GM12878 (cell line): Measurements from ENCODE around the gene RUVBL2. TPM values are rescaled to one million over a fixed set of nuclear protein-coding genes. Genes with fewer than 3 reads are reported as not detected.

Experiments
- ATAC-seq: fragments of 200-7000 bp; cut with Tn5 transposase; 3 replicates; pipeline ENCODE4 v1.9.1; 2020; ENCODE audit warnings: mild to moderate bottlenecking, moderate library complexity
- BruUV-seq: library from RNA; stranded (reverse); fragments of 400-500 nt; replicated peaks from 2 replicates; lab custom pipeline; 2021; lab: Mats Ljungman, UMichigan
- CTCF ChIA-PET: fragments of 300-600 bp; sonication (Branson Sonifier 250); formaldehyde crosslinking; extraction: SDS; loops from one replicate; lab custom pipeline; 2021; ENCODE audit warnings: inconsistent platforms; lab: Yijun Ruan, JAX
- POLR2A ChIA-PET: fragments of 350-600 bp; formaldehyde crosslinking; extraction: SDS; loops from one replicate; lab custom pipeline; 2021; ENCODE audit warnings: inconsistent platforms; lab: Charles Lee
- RAD21 ChIA-PET: fragments of 300-600 bp; sonication (Branson Sonifier 250); formaldehyde crosslinking; loops from one replicate; lab custom pipeline; 2023; ENCODE audit warnings: antibody characterized with exemption; ENCODE audit not compliant: unreplicated experiment; lab: Charles Lee
- SMC1A ChIA-PET: fragments of 300-600 bp; sonication (Branson Sonifier 250); formaldehyde crosslinking; loops from one replicate; lab custom pipeline; 2023; ENCODE audit not compliant: unreplicated experiment, uncharacterized antibody; lab: Charles Lee
- DNase-seq: peaks from one replicate; pipeline ENCODE4 v3.0.0-alpha.2; 2011; ENCODE audit warnings: low read depth, low spot score
- FAIRE-seq: peaks from 3 replicates; lab custom pipeline; 2011; peaks lifted over from hg19 to GRCh38; lab: Jason Lieb, UNC
- H2AFZ ChIP-seq: 2 replicates; pipeline ENCODE4 v1.6.0; 2011; ENCODE audit warnings: low read depth, low read length, control low read depth; ENCODE audit not compliant: control insufficient read depth
- H3K27ac ChIP-seq: 2 replicates; pipeline ENCODE4 v1.5.1; 2011; ENCODE audit warnings: control low read depth; ENCODE audit not compliant: control insufficient read depth, insufficient read depth
- H3K27me3 ChIP-seq, 2 experiments: replicated peaks in 1 of 2; 2 replicates each; pipeline versions ENCODE4 v1.6.0 to v1.6.1; 2011; ENCODE audit warnings: low read length in 1 of 2; ENCODE audit not compliant: control insufficient read depth in 2 of 2, insufficient read depth in 2 of 2
- H3K36me3 ChIP-seq, 2 experiments: 2 replicates each; pipeline ENCODE4 v1.5.1; 2011; ENCODE audit warnings: low read length in 1 of 2; ENCODE audit not compliant: control insufficient read depth in 2 of 2, insufficient read depth in 2 of 2
- H3K4me1 ChIP-seq: 2 replicates; pipeline ENCODE4 v1.6.1; 2011; ENCODE audit warnings: mild to moderate bottlenecking, low read length, moderate library complexity, mixed read lengths; ENCODE audit not compliant: control insufficient read depth, insufficient read depth
- H3K4me2 ChIP-seq: 2 replicates; pipeline ENCODE4 v1.6.0; 2011; ENCODE audit warnings: control low read depth; ENCODE audit not compliant: control insufficient read depth, insufficient read depth
- H3K4me3 ChIP-seq: fragments of 200-600 bp; sonication (generic); 2 replicates; pipeline ENCODE4 v1.5.1; 2016
- H3K79me2 ChIP-seq: 2 replicates; pipeline ENCODE4 v1.6.0; 2011; ENCODE audit warnings: low read length; ENCODE audit not compliant: control insufficient read depth, insufficient read depth
- H3K9ac ChIP-seq: 2 replicates; pipeline ENCODE4 v1.8.0; 2011; ENCODE audit warnings: low read length, control low read depth, mixed read lengths; ENCODE audit not compliant: control insufficient read depth, insufficient read depth
- H3K9me3 ChIP-seq: replicated peaks from 3 replicates; pipeline ENCODE4 v1.5.1; 2011; ENCODE audit warnings: mild to moderate bottlenecking, low read length; ENCODE audit not compliant: control insufficient read depth, insufficient read depth
- H4K20me1 ChIP-seq: 2 replicates; pipeline ENCODE4 v1.6.0; 2011; ENCODE audit not compliant: control insufficient read depth, insufficient read depth
- CEBPB ChIP-seq, 2 experiments: fragments of 150-350 bp in 1 of 2; IDR thresholded peaks; 2 replicates each; pipeline ENCODE4 v1.6.1; 2012 to 2014; ENCODE audit warnings: low read depth in 2 of 2, low read length in 2 of 2, borderline replicate concordance in 1 of 2, inconsistent platforms in 1 of 2
- HDGF ChIP-seq: fragments of 450-650 bp; IDR thresholded peaks from 2 replicates; pipeline ENCODE4 v1.6.1; 2016; ENCODE audit warnings: antibody characterized with exemption
- LARP7 ChIP-seq: fragments of 450-650 bp; IDR thresholded peaks from 2 replicates; pipeline ENCODE4 v1.6.1; 2017; ENCODE audit warnings: mild to moderate bottlenecking
- SP1 ChIP-seq: IDR thresholded peaks from one replicate; pipeline ENCODE4 v1.6.1; 2011; ENCODE audit warnings: low read depth, low read length
- SREBF1 ChIP-seq: IDR thresholded peaks from 2 replicates; pipeline ENCODE4 v1.6.1; 2012; ENCODE audit warnings: mild to moderate bottlenecking, low read length
- ZSCAN29 ChIP-seq: fragments of 450-650 bp; IDR thresholded peaks from 2 replicates; pipeline ENCODE4 v1.6.1; 2017; ENCODE audit warnings: mild to moderate bottlenecking, moderate library complexity
- WGBS: methylation state at CpG from one replicate; pipeline ENCODE4 v1.1.6; 2016; ENCODE audit warnings: low lambda C conversion rate; ENCODE audit not compliant: insufficient replicate concordance, insufficient coverage; ENCODE audit errors: missing lambda C conversion rate; 5-methylcytosine and 5-hydroxymethylcytosine counted together
- in situ Hi-C: fragments of 300-500 bp; cut with MboI; formaldehyde crosslinking; loops from 9 replicates; pipeline ENCODE4 v1.14.3; 2018; ENCODE audit warnings: mixed read lengths
- intact Hi-C: fragments of 100-400 bp; cut with micrococcal nuclease; formaldehyde crosslinking; loops from one replicate; pipeline ENCODE4 v1.14.2; 2022; ENCODE audit not compliant: unreplicated experiment
- polyA plus RNA-seq, 11 experiments: library from polyadenylated mRNA; depleted of rRNA in 4 of 11; unstranded in 6 of 11; stranded (reverse) in 5 of 11; fragments of >200 nt; fragmentation: Nextera tagmentation in 4 of 11; fragmentation: Illumina TruSeq in 1 of 11; extraction: Ambion mirVana in 4 of 11; extraction: Trizol in 1 of 11; gene quantifications; 1 replicate in 1 of 11; 2 replicates in 10 of 11; pipeline versions ENCODE4 v1.2.1 to v1.2.3, GENCODE V29; 2011 to 2016; ENCODE audit warnings: inconsistent platforms in 2 of 11, missing spikeins in 2 of 11, low read depth in 1 of 11
- total RNA-seq, 4 experiments: library from RNA; depleted of rRNA in 3 of 4; stranded (reverse); fragments of >200 nt in 3 of 4; fragmentation: Illumina TruSeq in 1 of 4; extraction: Trizol in 1 of 4; gene quantifications; 2 replicates each; pipeline versions ENCODE4 v1.2.1 to v1.2.3, GENCODE V29; 2013 to 2021
- TF ChIP-seq, protein P1 (sequence below): IDR thresholded peaks from 2 replicates; pipeline ENCODE4 v1.6.1; 2011; ENCODE audit warnings: mild to moderate bottlenecking, low read depth, low read length, moderate library complexity; ENCODE audit not compliant: insufficient replicate concordance
- TF ChIP-seq, protein P2 (sequence below): fragments of 450-650 bp; formaldehyde crosslinking; IDR thresholded peaks from 2 replicates; pipeline ENCODE4 v1.4.0; 2022; ENCODE audit warnings: mild to moderate bottlenecking, moderate library complexity
- TF ChIP-seq, protein P3 (sequence below): fragments of 450-650 bp; IDR thresholded peaks from 2 replicates; pipeline ENCODE4 v1.6.1; 2016; ENCODE audit warnings: mild to moderate bottlenecking
- TF ChIP-seq, protein P4 (sequence below): fragments of 150-350 bp; IDR thresholded peaks from 2 replicates; pipeline ENCODE4 v1.6.1; 2016; ENCODE audit warnings: low read depth, low read length
- TF ChIP-seq, protein P5 (sequence below): fragments of 450-650 bp; conservative IDR thresholded peaks from 2 replicates; pipeline ENCODE4 v1.6.1; 2017; ENCODE audit warnings: mild to moderate bottlenecking, moderate library complexity

The RUVBL2 gene
- total and polyA plus RNA-seq, 10 of the 15 experiments (the other 5 are each of a cell fraction or from before 2014, with no cell fraction given): 33.8 to 224 (median 125) TPM

DNA sequence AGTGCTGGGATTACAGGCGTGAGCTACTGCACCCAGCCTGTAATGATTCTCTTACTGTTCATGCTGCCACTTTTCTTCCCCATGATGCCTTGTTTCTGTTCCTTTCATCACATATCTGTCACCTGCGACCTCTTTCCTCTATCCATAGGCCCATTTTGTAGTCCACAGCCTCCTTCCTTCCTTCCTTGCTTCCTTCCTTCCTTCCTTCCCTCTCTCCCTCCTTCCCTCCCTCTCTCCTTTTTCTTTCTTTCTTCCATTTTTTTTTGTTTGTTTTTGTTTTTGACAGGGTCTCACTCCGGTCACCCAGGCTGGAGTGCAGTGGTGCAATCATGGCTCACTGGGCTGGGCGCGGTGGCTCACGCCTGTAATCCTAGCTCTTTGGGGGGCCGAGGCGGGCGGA is 4.8 kb upstream of the RUVBL2 start:
- in situ Hi-C loops: no loop called here
- H3K27me3 ChIP-seq: no peaks in the 10 kb centered on the region
- no peak overlapping the region for H3K27ac ChIP-seq
- no peaks in the 10 kb centered on the region for H3K9me3 ChIP-seq
- H3K9ac ChIP-seq: no peak overlapping the region
- intact Hi-C loops: no loop called here
- H3K36me3 ChIP-seq: peaks cover 4 to 22% of the 10 kb centered on the region in 2 experiments; a peak in 3 of 4 replicates
- no peak overlapping the region for H3K4me3 ChIP-seq
- peaks cover 3% of the 10 kb centered on the region for H3K4me1 ChIP-seq
- 91% methylated on average over 9 of the region's 9 CpGs for WGBS
- DNase-seq (no peak), FAIRE-seq (no peak), ATAC-seq (no peak)
- H4K20me1 ChIP-seq: no peaks in the 10 kb centered on the region
- no TSS peak for BruUV-seq
- H2AFZ ChIP-seq: no peak overlapping the region
- H3K79me2 ChIP-seq: peaks cover 30% of the 10 kb centered on the region
- ChIA-PET SMC1A (no interaction called here), CTCF (interaction anchor here (1.0 to 2.5 kb wide), 3 partner anchors 9 to 314 kb away, joined by 3 to 7 read pairs (median 3); no protein-coding TSS in a partner anchor), RAD21 (interaction anchor here (0.7 kb wide), 1 partner anchor 207 kb away, joined by 3 read pairs; no protein-coding TSS in a partner anchor), POLR2A (no interaction called here)
- no peak overlapping the region for H3K4me2 ChIP-seq
- TF ChIP-seq, protein P1, sequence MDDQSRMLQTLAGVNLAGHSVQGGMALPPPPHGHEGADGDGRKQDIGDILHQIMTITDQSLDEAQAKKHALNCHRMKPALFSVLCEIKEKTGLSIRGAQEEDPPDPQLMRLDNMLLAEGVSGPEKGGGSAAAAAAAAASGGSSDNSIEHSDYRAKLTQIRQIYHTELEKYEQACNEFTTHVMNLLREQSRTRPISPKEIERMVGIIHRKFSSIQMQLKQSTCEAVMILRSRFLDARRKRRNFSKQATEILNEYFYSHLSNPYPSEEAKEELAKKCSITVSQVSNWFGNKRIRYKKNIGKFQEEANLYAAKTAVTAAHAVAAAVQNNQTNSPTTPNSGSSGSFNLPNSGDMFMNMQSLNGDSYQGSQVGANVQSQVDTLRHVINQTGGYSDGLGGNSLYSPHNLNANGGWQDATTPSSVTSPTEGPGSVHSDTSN: no peak
- TF ChIP-seq, protein P2, sequence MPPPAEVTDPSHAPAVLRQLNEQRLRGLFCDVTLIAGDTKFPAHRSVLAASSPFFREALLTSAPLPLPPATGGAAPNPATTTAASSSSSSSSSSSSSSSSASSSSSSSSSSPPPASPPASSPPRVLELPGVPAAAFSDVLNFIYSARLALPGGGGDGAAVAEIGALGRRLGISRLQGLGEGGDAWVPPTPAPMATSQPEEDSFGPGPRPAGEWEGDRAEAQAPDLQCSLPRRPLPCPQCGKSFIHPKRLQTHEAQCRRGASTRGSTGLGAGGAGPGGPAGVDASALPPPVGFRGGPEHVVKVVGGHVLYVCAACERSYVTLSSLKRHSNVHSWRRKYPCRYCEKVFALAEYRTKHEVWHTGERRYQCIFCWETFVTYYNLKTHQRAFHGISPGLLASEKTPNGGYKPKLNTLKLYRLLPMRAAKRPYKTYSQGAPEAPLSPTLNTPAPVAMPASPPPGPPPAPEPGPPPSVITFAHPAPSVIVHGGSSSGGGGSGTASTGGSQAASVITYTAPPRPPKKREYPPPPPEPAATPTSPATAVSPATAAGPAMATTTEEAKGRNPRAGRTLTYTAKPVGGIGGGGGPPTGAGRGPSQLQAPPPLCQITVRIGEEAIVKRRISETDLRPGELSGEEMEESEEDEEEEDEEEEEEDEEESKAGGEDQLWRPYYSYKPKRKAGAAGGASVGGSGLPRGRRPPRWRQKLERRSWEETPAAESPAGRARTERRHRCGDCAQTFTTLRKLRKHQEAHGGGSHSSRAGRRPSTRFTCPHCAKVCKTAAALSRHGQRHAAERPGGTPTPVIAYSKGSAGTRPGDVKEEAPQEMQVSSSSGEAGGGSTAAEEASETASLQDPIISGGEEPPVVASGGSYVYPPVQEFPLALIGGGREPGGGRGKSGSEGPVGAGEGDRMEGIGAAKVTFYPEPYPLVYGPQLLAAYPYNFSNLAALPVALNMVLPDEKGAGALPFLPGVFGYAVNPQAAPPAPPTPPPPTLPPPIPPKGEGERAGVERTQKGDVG: no peak
- TF ChIP-seq ZSCAN29: no peak
- TF ChIP-seq, protein P3, sequence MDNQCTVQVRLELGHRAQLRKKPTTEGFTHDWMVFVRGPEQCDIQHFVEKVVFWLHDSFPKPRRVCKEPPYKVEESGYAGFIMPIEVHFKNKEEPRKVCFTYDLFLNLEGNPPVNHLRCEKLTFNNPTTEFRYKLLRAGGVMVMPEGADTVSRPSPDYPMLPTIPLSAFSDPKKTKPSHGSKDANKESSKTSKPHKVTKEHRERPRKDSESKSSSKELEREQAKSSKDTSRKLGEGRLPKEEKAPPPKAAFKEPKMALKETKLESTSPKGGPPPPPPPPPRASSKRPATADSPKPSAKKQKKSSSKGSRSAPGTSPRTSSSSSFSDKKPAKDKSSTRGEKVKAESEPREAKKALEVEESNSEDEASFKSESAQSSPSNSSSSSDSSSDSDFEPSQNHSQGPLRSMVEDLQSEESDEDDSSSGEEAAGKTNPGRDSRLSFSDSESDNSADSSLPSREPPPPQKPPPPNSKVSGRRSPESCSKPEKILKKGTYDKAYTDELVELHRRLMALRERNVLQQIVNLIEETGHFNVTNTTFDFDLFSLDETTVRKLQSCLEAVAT: no peak
- no peak for TF ChIP-seq LARP7
- TF ChIP-seq, protein P4, sequence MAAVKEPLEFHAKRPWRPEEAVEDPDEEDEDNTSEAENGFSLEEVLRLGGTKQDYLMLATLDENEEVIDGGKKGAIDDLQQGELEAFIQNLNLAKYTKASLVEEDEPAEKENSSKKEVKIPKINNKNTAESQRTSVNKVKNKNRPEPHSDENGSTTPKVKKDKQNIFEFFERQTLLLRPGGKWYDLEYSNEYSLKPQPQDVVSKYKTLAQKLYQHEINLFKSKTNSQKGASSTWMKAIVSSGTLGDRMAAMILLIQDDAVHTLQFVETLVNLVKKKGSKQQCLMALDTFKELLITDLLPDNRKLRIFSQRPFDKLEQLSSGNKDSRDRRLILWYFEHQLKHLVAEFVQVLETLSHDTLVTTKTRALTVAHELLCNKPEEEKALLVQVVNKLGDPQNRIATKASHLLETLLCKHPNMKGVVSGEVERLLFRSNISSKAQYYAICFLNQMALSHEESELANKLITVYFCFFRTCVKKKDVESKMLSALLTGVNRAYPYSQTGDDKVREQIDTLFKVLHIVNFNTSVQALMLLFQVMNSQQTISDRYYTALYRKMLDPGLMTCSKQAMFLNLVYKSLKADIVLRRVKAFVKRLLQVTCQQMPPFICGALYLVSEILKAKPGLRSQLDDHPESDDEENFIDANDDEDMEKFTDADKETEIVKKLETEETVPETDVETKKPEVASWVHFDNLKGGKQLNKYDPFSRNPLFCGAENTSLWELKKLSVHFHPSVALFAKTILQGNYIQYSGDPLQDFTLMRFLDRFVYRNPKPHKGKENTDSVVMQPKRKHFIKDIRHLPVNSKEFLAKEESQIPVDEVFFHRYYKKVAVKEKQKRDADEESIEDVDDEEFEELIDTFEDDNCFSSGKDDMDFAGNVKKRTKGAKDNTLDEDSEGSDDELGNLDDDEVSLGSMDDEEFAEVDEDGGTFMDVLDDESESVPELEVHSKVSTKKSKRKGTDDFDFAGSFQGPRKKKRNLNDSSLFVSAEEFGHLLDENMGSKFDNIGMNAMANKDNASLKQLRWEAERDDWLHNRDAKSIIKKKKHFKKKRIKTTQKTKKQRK: no peak
- TF ChIP-seq, protein P5, sequence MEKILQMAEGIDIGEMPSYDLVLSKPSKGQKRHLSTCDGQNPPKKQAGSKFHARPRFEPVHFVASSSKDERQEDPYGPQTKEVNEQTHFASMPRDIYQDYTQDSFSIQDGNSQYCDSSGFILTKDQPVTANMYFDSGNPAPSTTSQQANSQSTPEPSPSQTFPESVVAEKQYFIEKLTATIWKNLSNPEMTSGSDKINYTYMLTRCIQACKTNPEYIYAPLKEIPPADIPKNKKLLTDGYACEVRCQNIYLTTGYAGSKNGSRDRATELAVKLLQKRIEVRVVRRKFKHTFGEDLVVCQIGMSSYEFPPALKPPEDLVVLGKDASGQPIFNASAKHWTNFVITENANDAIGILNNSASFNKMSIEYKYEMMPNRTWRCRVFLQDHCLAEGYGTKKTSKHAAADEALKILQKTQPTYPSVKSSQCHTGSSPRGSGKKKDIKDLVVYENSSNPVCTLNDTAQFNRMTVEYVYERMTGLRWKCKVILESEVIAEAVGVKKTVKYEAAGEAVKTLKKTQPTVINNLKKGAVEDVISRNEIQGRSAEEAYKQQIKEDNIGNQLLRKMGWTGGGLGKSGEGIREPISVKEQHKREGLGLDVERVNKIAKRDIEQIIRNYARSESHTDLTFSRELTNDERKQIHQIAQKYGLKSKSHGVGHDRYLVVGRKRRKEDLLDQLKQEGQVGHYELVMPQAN: no peak
- no peak for TF ChIP-seq HDGF
- no peak for TF ChIP-seq CEBPB (IDR thresholded peaks at IDR 0.05; ENCODE audit: borderline replicate concordance in 1 of 2, low read depth in 2 of 2, low read length in 2 of 2)
- no peak for TF ChIP-seq SREBF1
- no peak for TF ChIP-seq SP1
